ENCODE measurements around the gene PANK1. TPM values are rescaled to one million over a fixed set of nuclear protein-coding genes. Genes with fewer than 3 reads are reported as not detected.

The PANK1 gene
- total RNA-seq, 1 donor from 2014 or later: 8.2 TPM

- Histone ChIP-seq H3K36me3 (no peaks in the 10 kb centered on the region), H3K27me3 (ENCODE audit: low read depth) (no peaks in the 10 kb centered on the region), H3K27ac (no peak overlapping the region), H3K4me1 (no peaks in the 10 kb centered on the region), H3K4me3 (no peak overlapping the region), H3K9me3 (no peaks in the 10 kb centered on the region)
- no peak for TF ChIP-seq CTCF (IDR thresholded peaks at IDR 0.05)
- intact Hi-C loops (cut with DNase I): no loop called here
- ATAC-seq (no peak), DNase-seq (no peak)
Observed at GRCh38 chr10:89609833-89610346, 35.2 kb downstream of the PANK1 start.

GRCh38 chr10:89604200-89604599 lies 40.8 kb downstream of the PANK1 start:
- H3K9me3 ChIP-seq: no peaks in the 10 kb centered on the region
- H3K4me3 ChIP-seq: no peak overlapping the region
- no peaks in the 10 kb centered on the region for H3K4me1 ChIP-seq
- H3K27me3 ChIP-seq (ENCODE audit: low read depth): no peaks in the 10 kb centered on the region
- no peak overlapping the region for H3K27ac ChIP-seq
- no peak for DNase-seq
- intact Hi-C loops (cut with DNase I): no loop called here
- ATAC-seq: no peak
- no peaks in the 10 kb centered on the region for H3K36me3 ChIP-seq
- TF ChIP-seq CTCF (IDR thresholded peaks at IDR 0.05): no peak

GRCh38 chr10:89602919-89603318 lies 42.1 kb downstream of the PANK1 start:
- TF ChIP-seq CTCF (IDR thresholded peaks at IDR 0.05): no peak
- intact Hi-C loops (cut with DNase I): no loop called here
- no peak overlapping the region for H3K27ac ChIP-seq
- no peak overlapping the region for H3K4me3 ChIP-seq
- DNase-seq (no peak), ATAC-seq (no peak)
- H3K9me3 ChIP-seq: no peaks in the 10 kb centered on the region
- no peaks in the 10 kb centered on the region for H3K36me3 ChIP-seq
- no peaks in the 10 kb centered on the region for H3K4me1 ChIP-seq
- no peaks in the 10 kb centered on the region for H3K27me3 ChIP-seq (ENCODE audit: low read depth)

- H3K36me3 ChIP-seq: no peaks in the 10 kb centered on the region
- H3K4me3 ChIP-seq: no peak overlapping the region
- ATAC-seq (no peak), DNase-seq (no peak)
- H3K27ac ChIP-seq: no peak overlapping the region
- no peaks in the 10 kb centered on the region for H3K27me3 ChIP-seq (ENCODE audit: low read depth)
- no peak for TF ChIP-seq CTCF (IDR thresholded peaks at IDR 0.05)
- no peaks in the 10 kb centered on the region for H3K4me1 ChIP-seq
- intact Hi-C loops (cut with DNase I): no loop called here
- no peaks in the 10 kb centered on the region for H3K9me3 ChIP-seq
Observed at GRCh38 chr10:89601728-89602361, 43.2 kb downstream of the PANK1 start.

- intact Hi-C loops (cut with DNase I): no loop called here
- no peaks in the 10 kb centered on the region for H3K27me3 ChIP-seq (ENCODE audit: low read depth)
- no peak overlapping the region for H3K27ac ChIP-seq
- H3K4me1 ChIP-seq: no peaks in the 10 kb centered on the region
- no peak overlapping the region for H3K4me3 ChIP-seq
- H3K36me3 ChIP-seq: no peaks in the 10 kb centered on the region
- ATAC-seq (no peak), DNase-seq (no peak)
- TF ChIP-seq CTCF (IDR thresholded peaks at IDR 0.05): no peak
- no peaks in the 10 kb centered on the region for H3K9me3 ChIP-seq
Observed at GRCh38 chr10:89600041-89600440, 45.0 kb downstream of the PANK1 start.

All from lower lobe of right lung (tissue), 2 donors.